ENCODE data around the gene ZNF467. TPM values are rescaled to one million over a fixed set of nuclear protein-coding genes. Genes with fewer than 3 reads are reported as not detected.

Gene ZNF467
- total RNA-seq, 2 donors from 2014 or later: 9.9 to 13.2 TPM

DNA sequence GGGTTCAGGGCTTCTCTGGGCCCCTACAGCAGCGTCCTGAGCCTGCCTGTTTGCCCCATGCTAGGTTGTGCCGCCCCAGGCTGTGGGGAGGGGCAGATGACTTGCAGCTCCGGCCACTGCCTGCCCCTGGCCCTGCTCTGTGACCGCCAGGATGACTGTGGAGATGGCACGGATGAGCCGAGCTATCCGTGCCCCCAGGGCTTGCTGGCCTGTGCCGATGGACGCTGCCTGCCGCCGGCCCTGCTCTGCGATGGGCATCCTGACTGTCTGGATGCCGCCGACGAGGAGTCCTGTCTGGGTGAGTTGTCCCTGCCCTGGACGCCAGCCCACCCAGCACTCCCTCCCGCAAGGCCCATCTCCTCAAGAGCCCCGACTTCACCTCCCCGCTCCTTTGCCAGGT, 15.7 kb upstream of the ZNF467 start:
- H3K4me3 ChIP-seq: no peak overlapping the region
- intact Hi-C loops (cut with DNase I): no loop called here
- peaks cover 9% of the 10 kb centered on the region for H3K4me1 ChIP-seq
- DNase-seq (no peak), ATAC-seq (no peak)
- H3K36me3 ChIP-seq (replicated peaks in 1 of 2; ENCODE audit: insufficient read depth in 1 of 2, low read depth in 2 of 2): no peaks in the 10 kb centered on the region
- H3K27ac ChIP-seq: no peak overlapping the region
- no peaks in the 10 kb centered on the region for H3K9me3 ChIP-seq
- H3K27me3 ChIP-seq: no peaks in the 10 kb centered on the region
- TF ChIP-seq, protein P1, sequence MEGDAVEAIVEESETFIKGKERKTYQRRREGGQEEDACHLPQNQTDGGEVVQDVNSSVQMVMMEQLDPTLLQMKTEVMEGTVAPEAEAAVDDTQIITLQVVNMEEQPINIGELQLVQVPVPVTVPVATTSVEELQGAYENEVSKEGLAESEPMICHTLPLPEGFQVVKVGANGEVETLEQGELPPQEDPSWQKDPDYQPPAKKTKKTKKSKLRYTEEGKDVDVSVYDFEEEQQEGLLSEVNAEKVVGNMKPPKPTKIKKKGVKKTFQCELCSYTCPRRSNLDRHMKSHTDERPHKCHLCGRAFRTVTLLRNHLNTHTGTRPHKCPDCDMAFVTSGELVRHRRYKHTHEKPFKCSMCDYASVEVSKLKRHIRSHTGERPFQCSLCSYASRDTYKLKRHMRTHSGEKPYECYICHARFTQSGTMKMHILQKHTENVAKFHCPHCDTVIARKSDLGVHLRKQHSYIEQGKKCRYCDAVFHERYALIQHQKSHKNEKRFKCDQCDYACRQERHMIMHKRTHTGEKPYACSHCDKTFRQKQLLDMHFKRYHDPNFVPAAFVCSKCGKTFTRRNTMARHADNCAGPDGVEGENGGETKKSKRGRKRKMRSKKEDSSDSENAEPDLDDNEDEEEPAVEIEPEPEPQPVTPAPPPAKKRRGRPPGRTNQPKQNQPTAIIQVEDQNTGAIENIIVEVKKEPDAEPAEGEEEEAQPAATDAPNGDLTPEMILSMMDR (IDR thresholded peaks at IDR 0.05): no peak
- no peak for TF ChIP-seq POLR2A (IDR thresholded peaks at IDR 0.05)
- whole genome bisulfite sequencing, 2 donors: 79 to 88% methylated on average over 13 to 18 of the region's 19 CpGs

DNA sequence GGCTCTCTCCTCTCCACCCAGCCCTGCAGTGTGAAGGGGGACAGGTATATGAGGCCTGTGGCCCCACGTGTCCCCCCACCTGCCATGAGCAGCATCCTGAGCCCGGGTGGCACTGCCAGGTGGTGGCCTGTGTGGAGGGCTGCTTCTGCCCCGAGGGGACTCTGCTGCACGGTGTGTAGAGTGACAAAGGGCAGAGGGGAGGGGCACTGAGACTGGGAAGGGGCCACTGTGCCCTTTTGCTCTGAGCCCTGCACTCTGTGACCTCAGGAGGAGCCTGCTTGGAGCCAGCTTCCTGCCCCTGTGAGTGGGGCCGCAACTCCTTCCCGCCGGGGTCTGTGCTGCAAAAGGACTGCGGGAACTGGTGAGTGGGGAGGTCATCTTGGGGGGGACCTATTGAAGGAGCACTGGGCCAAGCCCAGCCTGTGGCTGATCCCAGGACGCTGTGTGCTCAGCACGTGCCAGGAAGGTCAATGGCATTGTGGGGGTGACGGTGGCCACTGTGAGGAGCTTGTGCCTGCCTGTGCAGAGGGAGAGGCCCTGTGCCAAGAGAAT, 15.0 kb upstream of the ZNF467 start:
- 43 to 59% methylated on average over 2 to 11 of the region's 11 CpGs for WGBS, 2 donors
- Histone ChIP-seq H3K36me3 (replicated peaks in 1 of 2; ENCODE audit: insufficient read depth in 1 of 2, low read depth in 2 of 2) (no peaks in the 10 kb centered on the region), H3K27ac (no peak overlapping the region), H3K9me3 (no peaks in the 10 kb centered on the region), H3K4me3 (no peak overlapping the region), H3K4me1 (peaks cover 9% of the 10 kb centered on the region), H3K27me3 (no peaks in the 10 kb centered on the region)
- intact Hi-C loops (cut with DNase I): no loop called here
- DNase-seq: no peak
- no peak for TF ChIP-seq POLR2A (IDR thresholded peaks at IDR 0.05)
- TF ChIP-seq, protein P1 (IDR thresholded peaks at IDR 0.05): no peak
- no peak for ATAC-seq

DNA sequence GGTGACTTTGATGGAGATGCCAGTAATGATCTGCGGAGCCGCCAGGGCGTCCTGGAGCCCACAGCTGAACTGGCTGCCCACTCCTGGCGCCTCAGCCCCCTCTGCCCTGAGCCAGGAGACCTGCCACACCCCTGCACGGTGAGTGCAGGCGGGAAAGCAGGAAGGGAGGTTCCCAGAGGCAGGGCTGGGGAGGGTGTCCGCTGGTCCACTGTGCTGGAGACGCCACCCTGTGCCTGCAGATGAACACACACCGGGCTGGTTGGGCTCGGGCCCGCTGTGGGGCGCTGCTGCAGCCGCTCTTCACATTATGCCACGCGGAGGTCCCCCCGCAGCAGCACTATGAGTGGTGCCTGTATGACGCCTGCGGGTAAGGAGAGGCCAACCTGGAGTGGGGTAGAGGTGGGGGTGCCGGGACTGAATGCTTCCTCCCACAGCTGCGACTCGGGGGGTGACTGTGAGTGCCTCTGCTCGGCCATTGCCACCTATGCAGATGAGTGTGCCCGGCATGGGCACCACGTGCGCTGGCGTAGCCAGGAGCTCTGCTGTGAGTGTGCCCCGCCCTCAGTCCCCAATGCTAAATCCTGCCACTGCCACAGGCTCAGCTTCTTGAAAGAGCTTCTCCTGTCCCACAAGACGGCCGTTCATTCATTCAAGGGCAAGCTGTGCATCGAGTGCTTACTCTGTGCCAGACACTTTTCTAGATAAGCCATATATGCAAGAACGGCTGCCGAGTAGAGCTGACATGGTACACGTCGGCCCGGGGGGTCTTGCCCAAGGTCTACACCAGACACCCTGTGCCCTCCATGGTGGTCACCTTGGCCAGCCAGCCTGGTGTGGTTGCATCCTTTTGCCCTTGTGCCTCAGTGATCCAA, 14.3 kb upstream of the ZNF467 start:
- Histone ChIP-seq H3K27me3 (no peaks in the 10 kb centered on the region), H3K4me3 (no peak overlapping the region), H3K4me1 (peaks cover 9% of the 10 kb centered on the region), H3K27ac (no peak overlapping the region), H3K9me3 (no peaks in the 10 kb centered on the region), H3K36me3 (replicated peaks in 1 of 2; ENCODE audit: insufficient read depth in 1 of 2, low read depth in 2 of 2) (no peaks in the 10 kb centered on the region)
- ATAC-seq: no peak
- no peak for TF ChIP-seq POLR2A (IDR thresholded peaks at IDR 0.05)
- TF ChIP-seq, protein P1 (IDR thresholded peaks at IDR 0.05): peak in 4 of 7 experiments; percentile 18 to 54 (median 38)
- intact Hi-C loops (cut with DNase I): no loop called here
- DNase-seq: peak in 3 of 4 donors; percentile 43 to 59 (median 51)
- WGBS, 2 donors: 17 to 31% methylated on average over 9 to 35 of the region's 35 CpGs

- Histone ChIP-seq H3K27ac (no peak overlapping the region), H3K27me3 (no peaks in the 10 kb centered on the region), H3K4me1 (peaks cover 9% of the 10 kb centered on the region), H3K4me3 (no peak overlapping the region), H3K9me3 (no peaks in the 10 kb centered on the region), H3K36me3 (replicated peaks in 1 of 2; ENCODE audit: insufficient read depth in 1 of 2, low read depth in 2 of 2) (no peaks in the 10 kb centered on the region)
- ATAC-seq: no peak
- DNase-seq: no peak
- WGBS, 2 donors: 84 to 86% methylated on average over 5 to 9 of the region's 9 CpGs
- intact Hi-C loops (cut with DNase I): no loop called here
- TF ChIP-seq, protein P1 (IDR thresholded peaks at IDR 0.05): no peak
- no peak for TF ChIP-seq POLR2A (IDR thresholded peaks at IDR 0.05)
Observed at GRCh38 chr7:149785983-149786382, 12.6 kb upstream of the ZNF467 start.

All from body of pancreas (tissue), 4 donors.